ENCODE results near the gene SERPINE3. TPM values are rescaled to one million over a fixed set of nuclear protein-coding genes. Genes with fewer than 3 reads are reported as not detected.

SERPINE3 gene
- total and polyA plus RNA-seq, 7 donors = 0.33 TPM; not detected in 6

DNA sequence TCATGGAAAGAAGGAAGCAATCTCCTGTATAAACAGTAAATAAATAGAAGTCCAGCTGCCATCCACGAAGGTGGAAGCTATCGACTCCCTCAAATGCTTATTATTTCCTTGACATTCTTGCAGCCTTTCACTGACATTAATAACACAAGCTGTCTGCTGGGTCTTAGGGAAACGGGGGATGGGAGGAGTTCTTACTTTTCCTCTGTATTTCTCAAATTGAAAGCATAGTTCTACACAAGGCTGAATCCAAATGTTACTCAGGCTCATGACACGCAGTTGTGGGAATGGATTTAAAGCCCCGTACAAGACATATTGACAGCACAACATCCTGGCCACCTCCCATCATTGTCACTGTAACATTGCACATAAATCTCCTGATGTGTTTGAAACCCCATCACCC is 4.0 kb downstream of the SERPINE3 start:
- WGBS, 2 donors = 61 to 63% methylated on average over 5 of the region's 5 CpGs

GRCh38 chr13:51346397-51346796 is 6.9 kb downstream of the SERPINE3 start:
- Histone ChIP-seq H3K27ac (no peak overlapping the region), H3K27me3 (no peaks in the 10 kb centered on the region), H3K9me3 (no peaks in the 10 kb centered on the region), H3K4me3 (no peak overlapping the region), H3K4me1 (no peaks in the 10 kb centered on the region), H3K36me3 (no peaks in the 10 kb centered on the region)
- intact Hi-C loops (cut with DNase I) = no loop called here
- 86 to 90% methylated on average over 2 of the region's 2 CpGs for WGBS, 2 donors
- DNase-seq = no peak
- TF ChIP-seq EP300 (IDR thresholded peaks at IDR 0.05) (no peak), POLR2A (IDR thresholded peaks at IDR 0.05) (no peak), POLR2AphosphoS5 (IDR thresholded peaks at IDR 0.05) (no peak)
- TF ChIP-seq, protein P1, sequence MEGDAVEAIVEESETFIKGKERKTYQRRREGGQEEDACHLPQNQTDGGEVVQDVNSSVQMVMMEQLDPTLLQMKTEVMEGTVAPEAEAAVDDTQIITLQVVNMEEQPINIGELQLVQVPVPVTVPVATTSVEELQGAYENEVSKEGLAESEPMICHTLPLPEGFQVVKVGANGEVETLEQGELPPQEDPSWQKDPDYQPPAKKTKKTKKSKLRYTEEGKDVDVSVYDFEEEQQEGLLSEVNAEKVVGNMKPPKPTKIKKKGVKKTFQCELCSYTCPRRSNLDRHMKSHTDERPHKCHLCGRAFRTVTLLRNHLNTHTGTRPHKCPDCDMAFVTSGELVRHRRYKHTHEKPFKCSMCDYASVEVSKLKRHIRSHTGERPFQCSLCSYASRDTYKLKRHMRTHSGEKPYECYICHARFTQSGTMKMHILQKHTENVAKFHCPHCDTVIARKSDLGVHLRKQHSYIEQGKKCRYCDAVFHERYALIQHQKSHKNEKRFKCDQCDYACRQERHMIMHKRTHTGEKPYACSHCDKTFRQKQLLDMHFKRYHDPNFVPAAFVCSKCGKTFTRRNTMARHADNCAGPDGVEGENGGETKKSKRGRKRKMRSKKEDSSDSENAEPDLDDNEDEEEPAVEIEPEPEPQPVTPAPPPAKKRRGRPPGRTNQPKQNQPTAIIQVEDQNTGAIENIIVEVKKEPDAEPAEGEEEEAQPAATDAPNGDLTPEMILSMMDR (IDR thresholded peaks at IDR 0.05) = no peak

More for the DNA sequence above, 4.0 kb downstream of the SERPINE3 start:
- H3K36me3 ChIP-seq = no peaks in the 10 kb centered on the region
- no peak overlapping the region for H3K27ac ChIP-seq
- intact Hi-C loops (cut with DNase I) = no loop called here
- no peak overlapping the region for H3K4me3 ChIP-seq
- no peaks in the 10 kb centered on the region for H3K9me3 ChIP-seq
- no peaks in the 10 kb centered on the region for H3K4me1 ChIP-seq
- DNase-seq = no peak
- TF ChIP-seq POLR2A (IDR thresholded peaks at IDR 0.05) (no peak), EP300 (IDR thresholded peaks at IDR 0.05) (no peak), POLR2AphosphoS5 (IDR thresholded peaks at IDR 0.05) (no peak)
- TF ChIP-seq, protein P1 (IDR thresholded peaks at IDR 0.05) = no peak
- H3K27me3 ChIP-seq = no peaks in the 10 kb centered on the region

DNA sequence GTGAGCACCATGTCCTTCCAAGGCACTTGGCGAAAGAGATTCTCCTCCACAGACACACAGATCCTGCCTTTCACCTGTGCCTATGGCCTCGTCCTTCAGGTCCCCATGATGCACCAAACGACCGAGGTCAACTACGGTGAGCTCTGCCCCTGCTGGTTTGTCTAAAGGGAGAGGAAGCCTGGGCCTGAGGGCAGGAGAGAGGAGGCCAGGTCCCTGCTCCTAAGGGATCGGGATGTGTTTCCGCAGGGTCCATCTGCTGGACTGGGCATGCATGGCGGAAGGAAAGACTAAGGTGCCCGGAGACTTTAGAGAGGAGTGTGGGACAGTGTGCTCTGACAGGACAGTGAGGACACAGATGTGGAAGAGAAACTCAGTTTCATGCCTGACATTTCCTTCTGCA is 7.6 kb downstream of the SERPINE3 start:
- intact Hi-C loops (cut with DNase I) = no loop called here
- H3K36me3 ChIP-seq = no peaks in the 10 kb centered on the region
- WGBS, 2 donors = 86 to 92% methylated on average over 9 of the region's 9 CpGs
- no peak overlapping the region for H3K4me3 ChIP-seq
- no peaks in the 10 kb centered on the region for H3K4me1 ChIP-seq
- DNase-seq = no peak
- no peaks in the 10 kb centered on the region for H3K9me3 ChIP-seq
- no peaks in the 10 kb centered on the region for H3K27me3 ChIP-seq
- TF ChIP-seq, protein P1 (IDR thresholded peaks at IDR 0.05) = no peak
- no peak for TF ChIP-seq POLR2A (IDR thresholded peaks at IDR 0.05)
- no peak for TF ChIP-seq POLR2AphosphoS5 (IDR thresholded peaks at IDR 0.05)
- TF ChIP-seq EP300 (IDR thresholded peaks at IDR 0.05) = no peak
- H3K27ac ChIP-seq = no peak overlapping the region

GRCh38 chr13:51348069-51348967 is 8.8 kb downstream of the SERPINE3 start:
- intact Hi-C loops (cut with DNase I) = no loop called here
- DNase-seq = no peak
- TF ChIP-seq POLR2A (IDR thresholded peaks at IDR 0.05) (no peak), EP300 (IDR thresholded peaks at IDR 0.05) (no peak), POLR2AphosphoS5 (IDR thresholded peaks at IDR 0.05) (no peak)
- TF ChIP-seq, protein P1 (IDR thresholded peaks at IDR 0.05) = no peak
- H3K4me1 ChIP-seq = no peaks in the 10 kb centered on the region
- 79 to 91% methylated on average over 10 of the region's 10 CpGs for WGBS, 2 donors
- no peaks in the 10 kb centered on the region for H3K36me3 ChIP-seq
- no peaks in the 10 kb centered on the region for H3K9me3 ChIP-seq
- H3K27ac ChIP-seq = no peak overlapping the region
- no peaks in the 10 kb centered on the region for H3K27me3 ChIP-seq
- no peak overlapping the region for H3K4me3 ChIP-seq
